GM10266 (cell line): Measurements from ENCODE around the gene KIAA0753.
"Not testable (repeated sequence)": the region's sequence is repeated elsewhere in the genome, so short reads cannot be mapped to it uniquely, and the experiment has no call there.

Source experiments
- DNase-seq: peaks from one replicate; pipeline ENCODE4 v3.0.0; 2012; ENCODE audit errors: extremely low spot score
- TF ChIP-seq, protein P1 (sequence below): IDR thresholded peaks from 2 replicates; pipeline ENCODE4 v1.5.1; 2012; ENCODE audit warnings: mild to moderate bottlenecking, low read depth; ENCODE audit not compliant: control insufficient read depth, insufficient read depth; ENCODE audit errors: missing control alignments

Gene KIAA0753

DNA sequence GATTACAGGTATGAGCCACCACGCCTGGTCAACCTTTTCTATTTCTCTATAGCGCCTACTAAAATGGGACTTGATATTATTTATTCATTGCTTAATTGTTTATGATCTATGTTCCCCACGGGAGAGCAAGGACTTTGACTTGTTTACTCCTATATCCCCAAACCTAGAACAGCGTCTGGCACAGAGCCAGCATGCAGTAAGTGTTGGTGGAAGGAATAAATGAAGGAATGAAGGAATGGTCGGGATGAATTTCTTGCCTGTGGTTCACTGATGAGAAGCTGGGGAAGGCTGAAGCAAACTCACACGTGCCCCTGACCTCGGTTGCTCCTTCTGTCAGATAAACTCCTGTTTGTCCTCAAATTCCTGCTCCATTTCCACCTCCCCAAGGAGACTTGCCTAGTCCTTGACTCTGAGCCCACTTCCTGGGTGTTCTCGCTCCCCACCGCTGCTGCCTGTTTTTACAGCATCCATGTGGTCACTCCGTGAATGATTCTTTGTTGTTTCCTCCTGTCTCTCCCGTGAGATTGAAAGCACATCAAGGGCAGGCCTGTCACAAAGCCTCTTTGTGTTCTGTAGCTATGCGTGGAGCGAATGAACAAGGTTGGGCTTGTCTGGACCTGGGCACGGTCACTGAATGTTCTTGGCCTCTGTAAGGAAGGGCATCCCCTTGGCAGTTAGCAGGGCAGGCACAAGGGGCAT lies 28.4 kb upstream of the KIAA0753 start:
- no peak for DNase-seq
- TF ChIP-seq, protein P1, sequence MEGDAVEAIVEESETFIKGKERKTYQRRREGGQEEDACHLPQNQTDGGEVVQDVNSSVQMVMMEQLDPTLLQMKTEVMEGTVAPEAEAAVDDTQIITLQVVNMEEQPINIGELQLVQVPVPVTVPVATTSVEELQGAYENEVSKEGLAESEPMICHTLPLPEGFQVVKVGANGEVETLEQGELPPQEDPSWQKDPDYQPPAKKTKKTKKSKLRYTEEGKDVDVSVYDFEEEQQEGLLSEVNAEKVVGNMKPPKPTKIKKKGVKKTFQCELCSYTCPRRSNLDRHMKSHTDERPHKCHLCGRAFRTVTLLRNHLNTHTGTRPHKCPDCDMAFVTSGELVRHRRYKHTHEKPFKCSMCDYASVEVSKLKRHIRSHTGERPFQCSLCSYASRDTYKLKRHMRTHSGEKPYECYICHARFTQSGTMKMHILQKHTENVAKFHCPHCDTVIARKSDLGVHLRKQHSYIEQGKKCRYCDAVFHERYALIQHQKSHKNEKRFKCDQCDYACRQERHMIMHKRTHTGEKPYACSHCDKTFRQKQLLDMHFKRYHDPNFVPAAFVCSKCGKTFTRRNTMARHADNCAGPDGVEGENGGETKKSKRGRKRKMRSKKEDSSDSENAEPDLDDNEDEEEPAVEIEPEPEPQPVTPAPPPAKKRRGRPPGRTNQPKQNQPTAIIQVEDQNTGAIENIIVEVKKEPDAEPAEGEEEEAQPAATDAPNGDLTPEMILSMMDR = no peak

- no peak for DNase-seq
- TF ChIP-seq, protein P1 = no peak
Measured at GRCh38 chr17:6668219-6668618, 27.7 kb upstream of the KIAA0753 start.

GRCh38 chr17:6667516-6667915 lies 27.0 kb upstream of the KIAA0753 start:
- no peak for DNase-seq
- TF ChIP-seq, protein P1 = no peak

GRCh38 chr17:6666557-6666956 lies 26.0 kb upstream of the KIAA0753 start:
- TF ChIP-seq, protein P1 = no peak
- DNase-seq = no peak

DNA sequence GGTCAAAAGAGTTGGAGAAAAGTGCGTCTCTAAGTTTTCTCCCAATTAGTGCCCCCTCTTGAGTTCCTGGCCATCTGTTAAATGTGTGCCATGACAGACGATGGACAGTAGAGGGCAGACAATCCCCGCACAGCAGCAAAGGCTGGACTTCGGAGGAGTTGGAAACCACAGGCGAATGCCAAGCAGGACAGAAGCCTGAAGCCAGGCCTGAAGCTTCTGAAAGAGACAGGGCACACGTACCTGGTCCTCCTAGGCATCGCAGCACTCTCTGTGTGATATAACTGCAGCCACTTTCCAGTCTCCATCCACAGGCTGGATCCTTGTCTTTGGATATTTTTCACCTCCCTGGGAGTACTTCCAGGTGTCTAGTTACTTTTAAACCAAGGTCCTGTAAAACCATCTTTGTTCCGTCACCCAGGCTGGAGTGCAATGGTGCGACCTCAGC lies 25.6 kb upstream of the KIAA0753 start:
- TF ChIP-seq, protein P1 = peak; percentile 95
- peak; percentile 75 for DNase-seq

GRCh38 chr17:6663200-6663599 lies 22.7 kb upstream of the KIAA0753 start:
- not testable (repeated sequence) for DNase-seq

DNA sequence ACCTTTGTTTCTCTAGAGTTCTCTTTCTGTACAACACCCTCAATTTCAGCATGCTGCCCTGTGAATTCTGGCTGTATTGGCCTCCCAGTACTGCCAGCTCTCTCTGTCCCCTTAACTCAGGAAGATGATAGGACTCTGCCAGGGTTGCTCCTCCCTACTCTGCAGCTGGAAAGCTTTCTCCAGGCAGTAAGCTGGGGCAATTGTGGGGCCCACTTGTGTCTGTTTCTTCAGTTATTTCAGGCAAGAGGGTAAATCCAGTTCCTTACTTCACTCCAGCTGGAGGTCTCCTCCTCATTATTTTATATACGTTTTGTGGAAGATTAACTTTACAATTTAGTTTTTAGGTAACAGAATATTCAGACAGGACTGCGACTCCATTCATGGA lies 20.9 kb upstream of the KIAA0753 start:
- no peak for DNase-seq
- TF ChIP-seq, protein P1 = no peak
